GM19328 (cell line): Measurements from ENCODE around the gene CARM1.
"Not testable (repeated sequence)": the region's sequence is repeated elsewhere in the genome, so short reads cannot be mapped to it uniquely, and the experiment has no call there.

Source experiments
- ATAC-seq: cut with Tn5 transposase; IDR thresholded peaks from one replicate; pipeline ENCODE4 v1.9.1; 2021; ENCODE audit warnings: mild to moderate bottlenecking, moderate library complexity; ENCODE audit not compliant: unreplicated experiment

Gene CARM1

DNA sequence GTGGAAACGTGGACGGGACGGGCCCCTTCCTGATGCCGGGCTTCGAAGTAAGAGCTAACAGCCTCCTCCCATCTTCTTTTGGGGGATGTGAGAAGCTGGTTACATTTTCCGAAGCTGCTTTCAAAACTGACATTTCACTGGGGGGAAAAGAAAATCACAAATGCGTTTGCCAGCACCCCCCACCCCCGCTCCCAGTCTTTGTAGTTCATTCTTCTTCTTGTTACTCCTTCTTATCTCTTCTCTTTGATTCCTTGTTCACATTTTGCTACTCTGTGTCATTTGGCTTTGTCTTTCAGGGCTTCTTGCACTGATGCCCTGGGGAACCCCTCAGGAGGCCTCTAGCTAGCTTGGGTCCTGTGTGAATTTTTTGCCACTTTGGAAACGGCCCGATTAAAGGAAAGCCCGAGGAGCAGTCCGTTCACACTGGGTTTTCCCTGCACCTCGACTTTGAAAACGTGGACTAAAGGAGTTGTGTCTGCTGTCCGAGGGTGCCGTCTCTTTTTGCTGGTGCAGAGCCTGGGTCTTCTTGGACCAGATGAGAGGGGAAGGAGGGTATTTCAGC is 1.3 kb downstream of the CARM1 start:
- no peak for ATAC-seq

DNA sequence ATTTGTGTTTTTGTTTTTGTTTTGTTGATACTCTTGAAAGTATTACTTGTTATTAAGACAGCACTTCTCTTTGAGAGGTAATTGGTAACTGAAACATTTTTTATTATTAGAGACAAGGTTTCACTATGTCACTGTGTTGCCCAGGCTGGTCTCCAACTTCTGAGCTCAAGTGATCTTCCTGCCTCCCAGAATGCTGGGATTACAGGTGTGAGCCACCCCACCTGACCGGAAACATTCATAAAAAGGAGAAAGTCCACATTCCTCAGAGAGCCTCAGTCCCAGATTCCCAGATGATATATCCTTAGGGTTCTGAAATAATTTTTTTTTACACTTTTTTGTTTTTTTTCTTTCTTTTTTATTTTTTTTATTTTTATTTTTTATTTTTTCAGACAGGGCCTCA is 2.7 kb downstream of the CARM1 start:
- ATAC-seq = no peak

DNA sequence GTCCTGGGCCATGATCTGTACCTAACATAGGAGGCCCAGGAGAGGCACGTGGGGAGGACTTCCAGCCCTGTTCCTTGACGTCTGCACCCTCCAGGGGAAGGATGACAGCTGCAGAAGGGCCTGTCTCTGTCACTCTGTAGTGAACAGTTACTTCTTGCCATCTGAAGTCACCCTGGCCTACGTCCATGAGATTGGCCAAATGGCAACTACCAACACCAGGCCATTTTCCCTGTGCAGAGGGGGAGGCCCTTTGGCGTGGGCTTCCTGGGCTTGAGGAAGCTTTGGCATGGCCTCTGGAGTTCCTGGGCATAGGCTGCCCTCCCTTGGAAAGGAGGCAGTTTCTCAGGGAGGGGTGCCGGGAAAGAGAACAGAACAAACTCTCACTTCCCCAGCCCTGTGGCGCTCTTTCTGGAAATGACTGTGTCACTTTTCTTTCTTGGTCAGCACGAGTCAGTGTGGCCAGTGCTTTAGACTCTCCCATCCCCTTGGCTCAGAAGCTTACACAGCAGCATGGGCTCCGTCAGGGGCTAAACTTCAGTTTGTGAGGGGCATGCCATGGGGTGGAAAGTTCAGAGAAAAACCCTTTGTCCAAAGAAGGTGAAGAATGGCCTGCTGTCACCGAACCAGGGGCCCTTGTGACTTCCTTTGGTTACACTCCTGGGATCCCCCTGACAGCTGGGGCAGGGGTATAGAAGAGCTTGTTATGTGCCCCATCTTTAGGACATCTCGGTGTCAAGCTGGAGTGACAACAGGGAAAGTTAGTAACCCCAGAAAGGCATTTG is 5.3 kb downstream of the CARM1 start:
- no peak for ATAC-seq

DNA sequence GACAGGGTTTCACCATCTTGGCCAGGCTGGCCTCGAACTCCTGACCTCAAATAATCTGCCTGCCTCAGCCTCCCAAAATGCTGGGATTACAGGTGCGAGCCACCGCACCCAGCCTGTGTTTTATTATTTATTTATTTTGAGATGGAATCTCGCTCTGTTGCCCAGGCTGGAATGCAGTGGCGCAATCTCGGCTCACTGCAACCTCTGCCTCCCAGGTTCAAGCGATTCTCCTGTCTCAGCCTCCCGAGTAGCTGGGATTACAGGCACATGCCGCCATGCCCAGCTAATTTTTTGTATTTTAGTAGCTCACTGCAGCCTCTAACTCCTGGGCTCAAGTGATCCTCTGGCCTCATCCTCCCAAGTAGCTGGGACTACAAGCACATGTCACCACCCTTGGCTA is 6.3 kb downstream of the CARM1 start:
- not testable (repeated sequence) for ATAC-seq

DNA sequence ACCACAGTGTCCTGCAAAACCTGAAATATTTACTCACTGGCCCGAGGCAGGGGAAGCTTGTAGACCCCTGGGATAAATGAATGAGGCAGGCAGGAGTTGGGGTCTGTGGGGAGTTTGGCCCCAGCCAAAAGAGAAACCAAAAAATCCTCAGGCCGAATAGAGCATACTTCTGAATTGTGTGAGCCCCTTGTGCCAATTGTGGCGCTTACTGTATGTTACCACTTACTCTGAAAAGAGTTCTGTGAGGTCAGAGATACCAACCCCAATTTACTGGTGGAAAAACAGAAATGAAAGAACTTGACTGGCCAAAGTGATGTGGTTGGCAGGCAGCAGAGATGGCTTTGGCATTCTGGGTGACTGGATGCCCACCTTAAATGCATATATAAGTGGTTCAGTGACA is 6.9 kb downstream of the CARM1 start:
- ATAC-seq = no peak

DNA sequence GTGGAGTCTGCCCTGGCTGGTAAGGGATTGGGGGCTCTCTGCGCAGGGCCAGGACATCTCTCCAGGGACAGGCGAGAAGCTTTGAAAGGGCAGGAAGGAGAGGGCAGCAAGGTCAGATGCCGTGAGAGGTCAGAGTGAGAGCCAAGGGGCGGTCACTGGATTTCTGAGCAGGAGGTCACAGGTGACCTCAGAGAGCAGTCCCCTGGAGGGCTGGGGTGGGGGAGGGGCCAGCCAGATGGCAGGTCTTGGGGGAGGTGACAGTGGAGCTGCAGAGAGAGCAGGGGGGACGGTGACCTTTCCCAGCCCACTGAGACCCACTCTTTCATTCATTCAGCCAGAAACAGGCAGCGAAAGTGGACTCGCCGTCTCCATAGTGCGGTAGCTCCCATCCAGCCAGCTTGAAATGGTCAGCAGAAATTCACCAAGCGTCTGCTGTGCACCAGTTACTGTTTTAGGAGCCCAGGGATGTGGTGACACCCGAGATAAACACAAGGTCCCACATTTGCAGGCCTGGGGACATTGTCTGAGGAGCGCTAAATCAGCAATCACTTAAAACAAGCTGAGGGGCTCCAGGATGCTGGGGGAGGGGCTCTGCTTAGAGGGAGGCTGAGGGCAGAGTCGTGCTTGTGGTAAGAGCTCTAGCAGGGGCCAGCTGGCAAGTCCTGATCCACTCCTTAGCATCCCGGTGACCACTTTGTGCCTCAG is 10.2 kb downstream of the CARM1 start:
- no peak for ATAC-seq

DNA sequence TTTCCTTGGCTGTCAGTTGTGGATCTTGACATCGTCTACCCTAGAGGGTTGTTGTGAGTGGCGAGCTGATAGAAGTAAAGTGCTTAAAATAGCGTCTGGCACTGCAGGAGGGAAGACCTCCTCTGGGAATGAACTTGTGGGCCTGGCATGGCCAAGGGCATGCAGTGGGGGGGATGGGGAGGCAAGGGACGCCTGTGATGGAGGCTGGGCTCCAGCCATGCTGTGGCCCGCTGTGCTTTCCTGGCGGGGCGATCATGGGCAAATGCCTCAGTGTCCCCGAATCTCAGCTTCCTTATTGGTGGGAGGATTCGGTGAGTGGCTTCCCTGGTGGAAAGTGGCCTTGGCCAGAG is 10.7 kb downstream of the CARM1 start:
- no peak for ATAC-seq

DNA sequence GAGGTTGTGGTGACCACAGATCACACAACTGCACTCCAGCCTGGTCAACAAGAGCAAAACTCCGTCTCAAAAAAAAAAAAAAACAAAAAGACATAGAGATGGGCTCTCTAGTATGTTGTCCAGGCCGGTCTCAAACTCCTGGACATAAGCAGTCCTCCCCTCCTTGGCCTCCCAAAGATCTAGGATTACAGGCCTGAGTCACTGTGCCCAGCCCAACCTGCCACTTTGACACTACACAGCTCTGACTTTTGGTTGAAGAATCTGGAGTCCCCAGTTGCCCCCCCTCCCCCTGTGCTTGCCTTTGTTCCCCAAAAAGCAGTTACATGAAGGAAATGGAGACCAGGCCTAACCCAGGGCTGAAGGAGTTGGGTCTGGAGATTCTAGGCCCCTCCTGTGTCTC is 12.9 kb downstream of the CARM1 start:
- no peak for ATAC-seq

DNA sequence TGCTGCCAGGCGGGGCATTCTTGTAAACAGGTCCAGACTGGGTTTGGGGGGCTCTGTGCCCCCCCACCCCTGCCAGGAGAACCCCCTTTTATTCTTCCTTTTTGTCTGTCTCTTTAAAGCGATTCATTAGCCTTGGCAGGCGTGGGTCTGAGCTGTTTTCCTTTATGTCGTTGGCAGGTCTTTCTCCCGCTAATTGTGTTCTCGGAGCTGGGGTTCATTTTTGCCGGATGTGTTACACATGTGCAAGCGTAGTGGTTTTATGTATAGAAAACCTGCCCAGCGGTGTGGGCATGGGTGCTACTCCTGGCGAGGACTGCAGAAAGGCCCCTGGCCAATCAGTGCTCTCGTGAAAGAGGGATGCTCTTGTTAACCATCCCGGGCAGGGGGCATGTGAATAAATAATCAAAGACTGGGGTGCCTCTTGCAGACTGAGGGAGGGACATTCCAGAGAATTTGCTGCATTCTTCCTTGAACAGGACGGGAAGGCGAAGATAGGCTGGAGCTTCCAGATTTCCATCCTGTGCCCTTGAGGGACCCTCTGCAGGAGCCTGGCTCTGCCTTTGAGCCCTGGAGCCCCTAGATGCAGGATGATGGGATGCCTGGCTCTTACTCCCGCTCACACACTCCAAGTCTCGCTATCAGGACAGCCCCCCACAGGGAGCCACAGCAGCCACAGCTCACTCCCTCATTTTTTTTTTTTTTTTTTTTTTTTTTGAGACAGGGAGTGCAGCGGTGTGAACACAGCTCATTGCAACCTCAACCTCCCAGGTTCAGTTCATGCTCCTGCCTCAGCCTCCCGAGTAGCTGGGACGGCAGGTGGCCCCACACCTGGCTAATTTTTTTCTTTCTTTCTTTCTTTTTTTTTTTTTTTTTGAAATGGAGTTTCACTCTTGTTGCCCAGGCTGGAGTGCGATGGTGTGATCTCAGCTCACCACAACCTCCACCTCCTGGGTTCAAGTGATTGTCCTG is 14.1 kb downstream of the CARM1 start:
- ATAC-seq = no peak

DNA sequence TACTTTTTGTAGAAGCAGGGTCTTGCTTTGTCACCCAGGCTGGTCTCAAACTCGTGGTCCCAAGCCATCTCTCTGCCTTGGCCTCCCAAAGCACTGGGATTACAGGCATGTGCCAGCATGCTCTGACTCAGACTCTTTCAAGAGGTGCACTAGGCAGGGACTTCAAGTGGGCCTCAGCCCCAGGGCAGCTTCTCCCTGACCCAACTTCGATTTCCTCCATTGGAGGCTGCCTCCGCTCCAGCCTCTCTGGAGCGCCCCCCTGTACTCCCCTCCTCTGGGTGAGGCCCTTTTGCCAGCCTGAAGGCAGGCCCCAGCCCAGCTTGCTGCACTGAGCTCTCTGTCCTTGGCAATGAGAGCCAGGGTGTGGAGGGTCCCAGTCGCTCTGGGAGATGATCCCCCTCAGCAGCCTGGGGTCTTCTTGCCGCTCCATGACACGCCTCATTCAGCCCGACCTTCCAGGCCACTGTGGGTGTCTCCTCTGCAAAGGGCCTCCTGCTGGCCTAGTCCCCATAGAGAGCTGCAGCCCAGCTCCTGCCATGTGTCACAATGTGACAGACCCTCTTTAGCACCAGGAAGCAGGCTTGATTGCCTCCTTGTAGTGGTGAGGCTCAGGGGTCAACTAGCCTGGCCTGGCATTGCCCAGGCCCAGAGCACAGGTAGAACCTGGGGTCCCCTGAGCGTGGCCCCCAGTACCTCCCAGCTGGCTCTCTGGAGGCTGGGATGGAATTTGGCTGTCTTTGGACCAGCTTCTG is 16.4 kb downstream of the CARM1 start:
- no peak for ATAC-seq

DNA sequence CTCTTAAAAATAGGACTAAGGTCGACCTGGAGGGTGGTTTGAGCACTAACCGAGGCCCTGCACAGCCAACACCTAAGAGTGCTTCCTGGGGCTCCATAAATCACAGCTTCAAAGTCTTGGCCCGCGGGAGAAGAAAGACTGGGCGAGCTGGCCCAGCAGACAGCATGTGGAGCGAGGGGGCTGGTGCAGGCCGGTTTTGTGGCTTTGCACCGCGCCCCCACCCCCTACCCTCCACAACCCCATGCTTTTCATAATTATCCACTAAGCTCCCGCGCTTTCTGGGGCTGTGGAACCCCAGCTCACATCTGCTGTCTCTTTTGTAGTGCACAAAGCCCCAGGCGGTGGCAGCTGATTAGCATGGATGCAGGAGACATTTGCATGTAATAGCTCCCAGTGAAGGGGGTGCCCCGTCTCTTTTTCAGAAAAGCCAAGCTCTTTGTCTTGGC is 17.1 kb downstream of the CARM1 start:
- ATAC-seq = no peak

DNA sequence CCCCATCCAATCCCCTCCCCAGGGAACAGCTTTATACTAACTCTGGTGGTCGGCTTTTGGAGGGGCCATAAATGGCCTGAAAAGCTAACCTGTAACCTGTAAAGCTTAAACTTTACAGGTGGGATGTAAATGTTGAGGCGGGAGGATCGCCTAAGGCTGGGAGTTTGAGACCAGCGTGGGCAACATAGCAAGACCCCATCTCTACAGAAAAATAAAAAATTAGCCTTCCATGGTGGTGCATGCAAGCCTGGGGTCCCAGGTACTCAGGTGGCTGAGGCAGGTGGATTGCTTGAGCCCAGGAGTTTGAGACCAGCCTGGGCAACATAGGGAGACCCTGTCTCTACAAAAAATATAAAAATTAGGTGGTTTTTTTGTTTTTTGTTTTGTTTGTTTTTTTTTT is 18.5 kb downstream of the CARM1 start:
- no peak for ATAC-seq

DNA sequence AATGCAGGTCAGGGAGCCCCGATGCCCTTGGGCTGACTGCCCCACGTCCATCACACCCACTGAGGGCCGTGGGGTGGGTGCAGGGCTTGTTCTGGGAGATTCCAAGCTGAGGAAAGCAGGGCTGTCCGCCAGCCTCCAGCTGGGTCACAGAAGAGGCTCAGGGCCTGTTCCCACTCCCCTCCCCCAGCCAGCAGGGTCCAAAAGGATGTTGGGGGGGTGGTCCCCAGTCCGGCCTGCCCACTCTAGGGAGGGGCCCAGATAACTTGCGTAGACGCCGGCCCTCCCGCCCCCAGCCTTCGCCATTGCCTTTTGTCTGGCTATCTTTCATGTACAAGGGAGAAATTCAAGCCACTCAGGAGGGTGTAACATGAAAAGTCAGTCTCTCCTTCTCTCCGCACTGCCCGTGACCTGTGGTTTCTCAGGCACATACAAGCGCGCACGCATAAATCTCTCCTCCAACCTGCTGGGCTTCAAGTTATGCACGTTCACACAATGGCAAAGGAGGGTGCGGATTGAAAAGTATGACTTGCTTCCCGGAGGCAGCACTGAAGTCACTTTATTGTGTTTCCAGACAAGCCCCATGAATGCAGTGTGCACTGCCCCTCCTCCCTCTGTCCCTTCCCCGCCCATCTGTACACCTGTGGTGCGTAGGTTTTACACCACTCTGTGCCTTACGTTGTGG is 20.2 kb downstream of the CARM1 start:
- ATAC-seq = no peak

DNA sequence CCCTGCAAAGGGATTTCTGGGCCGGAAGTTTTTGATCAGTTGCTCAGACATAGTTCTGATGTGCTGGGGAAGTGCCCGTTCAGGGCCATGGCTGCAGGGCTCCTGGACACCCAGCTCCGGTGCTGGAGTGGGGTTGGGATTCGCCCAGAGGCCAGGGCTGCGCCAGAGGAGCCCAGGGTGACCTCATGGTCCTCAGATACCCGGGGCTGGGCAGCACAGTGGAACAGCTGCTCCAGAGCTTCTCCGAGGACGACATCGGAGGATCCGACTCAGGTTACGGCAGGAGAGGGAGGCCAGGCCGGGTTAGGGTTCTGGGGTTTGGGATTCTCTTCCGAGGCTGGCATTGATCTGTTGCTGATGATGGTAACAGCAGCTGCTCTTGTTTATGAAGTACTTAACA is 20.9 kb downstream of the CARM1 start:
- ATAC-seq = no peak

DNA sequence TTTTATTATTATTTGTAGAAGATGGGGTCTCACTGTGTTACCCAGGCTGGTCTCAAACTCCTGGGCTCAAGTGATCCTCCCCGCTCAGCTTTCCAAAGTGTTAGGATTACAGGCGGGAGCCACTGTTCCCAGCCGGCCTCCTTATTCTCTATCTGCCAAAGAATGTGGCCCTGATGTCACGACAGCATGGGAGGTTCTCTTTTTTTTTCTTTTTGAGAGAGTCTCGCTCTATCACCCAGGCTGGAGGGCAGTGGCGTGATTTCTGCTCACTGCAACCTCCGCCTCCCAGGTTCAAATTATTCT is 23.5 kb downstream of the CARM1 start:
- no peak for ATAC-seq

DNA sequence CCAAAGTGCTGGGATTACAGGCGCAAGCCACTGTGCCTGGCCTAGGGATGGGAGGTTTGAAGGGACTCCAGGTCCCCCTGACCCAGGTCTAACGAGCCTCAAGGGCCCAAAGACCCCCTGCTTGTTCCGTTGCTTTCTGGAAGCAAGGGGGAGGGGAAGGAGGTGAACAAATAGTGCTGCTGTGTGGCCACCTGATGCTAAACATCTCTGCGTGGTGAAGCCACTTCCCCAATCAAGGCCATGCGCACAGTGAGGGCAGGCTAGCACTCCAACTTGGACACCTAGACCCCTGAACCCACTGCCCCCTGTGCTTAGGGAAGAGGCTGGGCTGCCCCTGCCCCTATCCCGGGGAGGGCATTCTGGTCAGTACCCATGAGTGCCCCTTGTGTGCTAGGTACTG is 24.0 kb downstream of the CARM1 start:
- ATAC-seq = no peak

DNA sequence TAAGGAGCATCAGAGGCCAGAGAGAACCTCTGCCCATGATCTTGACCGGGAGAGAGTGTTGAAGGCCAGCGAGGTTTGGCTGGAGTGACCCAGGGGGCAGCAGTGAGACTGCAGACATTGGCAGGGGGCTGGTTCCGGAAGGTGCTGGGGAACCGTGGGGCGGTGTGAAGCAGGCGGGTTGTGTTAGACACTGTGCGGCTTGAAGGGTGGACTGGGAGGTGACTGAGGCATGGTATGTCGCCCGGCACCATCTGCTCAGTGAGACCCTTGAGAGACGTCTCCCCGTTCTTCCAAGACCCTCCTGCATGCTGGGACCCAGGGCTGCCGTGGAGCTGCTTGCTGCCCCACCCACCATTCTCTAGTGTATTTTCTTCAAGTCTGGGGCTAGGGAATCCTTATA is 24.6 kb downstream of the CARM1 start:
- no peak for ATAC-seq

DNA sequence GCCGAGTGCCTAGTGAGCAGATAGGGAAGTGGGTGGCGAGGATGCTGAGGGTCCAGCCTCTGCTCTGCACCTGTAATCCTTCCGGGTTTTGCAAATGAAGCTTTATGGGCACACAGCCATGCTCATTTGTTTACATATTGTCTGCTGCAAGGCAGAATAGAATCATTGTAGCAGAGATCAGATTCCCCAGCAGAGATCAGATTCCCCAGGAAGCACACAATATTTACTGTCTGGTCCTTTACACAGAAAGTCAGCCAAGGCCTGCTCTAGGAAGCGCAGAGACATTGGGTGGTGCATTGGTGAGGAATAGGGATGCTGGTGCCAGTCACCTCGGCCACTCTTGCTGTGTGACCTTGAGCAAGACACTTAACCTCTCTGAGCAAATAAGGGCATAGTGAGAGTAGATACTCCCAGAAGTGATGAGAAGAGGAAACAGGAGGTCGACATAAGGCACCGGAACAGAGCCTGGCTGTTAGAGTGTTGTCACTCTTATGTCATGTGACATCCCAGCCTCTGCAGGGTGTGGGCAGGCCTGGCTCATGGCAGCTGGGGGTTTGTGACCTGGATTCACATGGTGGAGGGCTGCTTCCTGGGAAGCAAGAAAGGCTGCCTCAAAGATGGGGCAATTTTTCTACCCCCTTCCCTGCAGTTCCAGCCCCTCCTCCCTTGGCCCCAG is 25.6 kb downstream of the CARM1 start:
- ATAC-seq = no peak

DNA sequence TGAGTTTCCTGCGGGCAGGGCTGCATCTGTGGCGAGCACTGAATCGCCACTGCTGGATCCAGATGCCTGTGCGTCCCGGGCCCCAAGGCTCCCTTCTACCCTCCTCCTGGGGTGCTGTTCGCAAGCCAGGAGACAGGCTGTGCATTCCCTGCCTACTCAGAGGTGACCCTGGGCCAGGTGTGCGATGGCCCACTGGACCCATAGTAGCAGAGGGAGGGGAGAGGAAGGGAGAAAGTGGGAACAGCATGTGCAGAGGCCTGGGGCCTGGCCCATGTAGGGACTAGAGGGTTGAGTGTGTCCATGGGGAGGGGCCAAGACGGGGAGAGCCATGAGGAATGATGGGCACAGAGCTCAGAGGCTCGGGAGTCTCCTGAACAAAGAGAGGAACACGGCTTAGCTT is 27.3 kb downstream of the CARM1 start:
- ATAC-seq = no peak
